HCT116 (cell line): ENCODE results near the gene ACSS3. TPM values are rescaled to one million over a fixed set of nuclear protein-coding genes. Genes with fewer than 3 reads are reported as not detected.

ENCODE experiments used
- ATAC-seq: fragments of 200-7000 bp; cut with Tn5 transposase; 2 replicates; pipeline ENCODE4 v1.9.1; 2020; ENCODE audit warnings: mild to moderate bottlenecking, moderate library complexity
- BruUV-seq: library from RNA; stranded (reverse); fragments of 400-500 nt; replicated peaks from 2 replicates; lab custom pipeline; 2021; lab: Mats Ljungman, UMichigan
- CTCF ChIA-PET: fragments of 300-600 bp; sonication (Branson Sonifier 250); formaldehyde crosslinking; loops from one replicate; lab custom pipeline; 2021; ENCODE audit warnings: antibody characterized with exemption; lab: Charles Lee
- POLR2A ChIA-PET: fragments of 300-600, 350-600 bp; sonication (Branson Sonifier 250); formaldehyde crosslinking; loops from one replicate; lab custom pipeline; 2021; ENCODE audit warnings: antibody characterized with exemption; lab: Charles Lee
- RAD21 ChIA-PET, 2 experiments: fragments of 300-600 bp; sonication (Branson Sonifier 250); formaldehyde crosslinking; loops; one replicate each; lab custom pipeline; 2023; ENCODE audit warnings: low total read pairs in 2 of 2; ENCODE audit not compliant: uncharacterized antibody in 2 of 2, unreplicated experiment in 2 of 2, low non-redundant PET in 1 of 2; lab: Charles Lee
- DNase-seq: peaks from one replicate; pipeline ENCODE4 v3.0.0-alpha.2; 2010; ENCODE audit warnings: low read depth, low spot score
- H2AFZ ChIP-seq: fragments of 200-600 bp; shearing (Covaris generic), sonication (generic); 2 replicates; pipeline ENCODE4 v1.6.1; 2017; ENCODE audit warnings: low read depth, mixed run types, mixed read lengths, antibody characterized with exemption, low read length; ENCODE audit not compliant: poor library complexity, severe bottlenecking
- H3K27ac ChIP-seq: 2 replicates; pipeline ENCODE4 v1.5.1; 2012; ENCODE audit warnings: low read depth, low read length
- H3K27me3 ChIP-seq: fragments of 200-600 bp; sonication (generic); 2 replicates; pipeline ENCODE4 v1.6.1; 2016; ENCODE audit warnings: mixed run types, low read length, mixed read lengths; ENCODE audit not compliant: insufficient read depth
- H3K36me3 ChIP-seq, 2 experiments: fragments of 200-500 bp in 1 of 2; fragments of 200-600 bp in 1 of 2; sonication (Bioruptor generic) in 1 of 2; sonication (generic) in 1 of 2; 2 replicates each; pipeline versions ENCODE4 v1.5.1 to v1.6.1; 2014 to 2016; ENCODE audit warnings: low read length in 2 of 2, inconsistent platforms in 1 of 2, mixed read lengths in 1 of 2, mixed run types in 1 of 2; ENCODE audit not compliant: insufficient read depth in 2 of 2, control insufficient read depth in 1 of 2
- H3K4me1 ChIP-seq, 2 experiments: fragments of 200-600 bp in 1 of 2; sonication (generic) in 1 of 2; 2 replicates each; pipeline versions ENCODE4 v1.5.1 to v1.6.1; 2012 to 2017; ENCODE audit warnings: low read length in 2 of 2, inconsistent platforms in 1 of 2, mild to moderate bottlenecking in 1 of 2, mixed read lengths in 1 of 2, mixed run types in 1 of 2, moderate library complexity in 1 of 2; ENCODE audit not compliant: insufficient read depth in 2 of 2, control insufficient read depth in 1 of 2
- H3K4me2 ChIP-seq: fragments of 200-600 bp; sonication (generic); 2 replicates; pipeline ENCODE4 v1.6.1; 2017; ENCODE audit warnings: mixed run types, low read length, mixed read lengths
- H3K4me3 ChIP-seq, 2 experiments: fragments of 200-600 bp in 1 of 2; sonication (generic) in 1 of 2; replicated peaks in 1 of 2; 2 replicates each; pipeline ENCODE4 v1.5.1; 2011 to 2016; ENCODE audit warnings: low read length in 2 of 2, control low read depth in 1 of 2, low read depth in 1 of 2, mild to moderate bottlenecking in 1 of 2, mixed read lengths in 1 of 2, mixed run types in 1 of 2
- H3K79me2 ChIP-seq: fragments of 200-600 bp; sonication (generic); 2 replicates; pipeline ENCODE4 v1.6.1; 2017; ENCODE audit warnings: mild to moderate bottlenecking, mixed run types, low read length, moderate library complexity, mixed read lengths; ENCODE audit not compliant: insufficient read depth
- H3K9ac ChIP-seq: fragments of 200-600 bp; sonication (generic); 2 replicates; pipeline ENCODE4 v1.6.1; 2016; ENCODE audit warnings: low read length, mixed read lengths
- H3K9me2 ChIP-seq: fragments of 200-600 bp; sonication (generic), shearing (Covaris generic); 2 replicates; pipeline ENCODE4 v1.6.1; 2017; ENCODE audit warnings: mixed run types, mild to moderate bottlenecking, moderate library complexity; ENCODE audit not compliant: insufficient read depth
- H3K9me3 ChIP-seq, 2 experiments: fragments of 200-500 bp in 1 of 2; fragments of 200-600 bp in 1 of 2; sonication (Bioruptor generic) in 1 of 2; sonication (generic) in 1 of 2; 2 replicates each; pipeline ENCODE4 v1.6.1; 2014 to 2017; ENCODE audit warnings: low read length in 2 of 2, mixed read lengths in 2 of 2, inconsistent platforms in 1 of 2, low read depth in 1 of 2, mild to moderate bottlenecking in 1 of 2, mixed run types in 1 of 2, moderate library complexity in 1 of 2; ENCODE audit not compliant: control insufficient read depth in 1 of 2, insufficient read depth in 1 of 2
- H4K20me1 ChIP-seq: fragments of 200-600 bp; sonication (generic), shearing (Covaris generic); 2 replicates; pipeline ENCODE4 v1.6.1; 2017; ENCODE audit warnings: mixed run types, mild to moderate bottlenecking, moderate library complexity; ENCODE audit not compliant: insufficient read depth
- EGR1 ChIP-seq: IDR thresholded peaks from 2 replicates; pipeline ENCODE4 v1.6.1; 2012; ENCODE audit warnings: low read depth
- ELF1 ChIP-seq: IDR thresholded peaks from 2 replicates; pipeline ENCODE4 v1.6.1; 2012; ENCODE audit warnings: low read depth, borderline replicate concordance
- EZH2 ChIP-seq: fragments of 200-600 bp; sonication (generic); IDR thresholded peaks from 2 replicates; pipeline ENCODE4 v1.6.1; 2017; ENCODE audit warnings: antibody characterized with exemption, mixed run types
- EZH2phosphoT487 ChIP-seq: fragments of 200-600 bp; IDR thresholded peaks from 2 replicates; pipeline ENCODE4 v1.6.1; 2018; ENCODE audit warnings: antibody characterized with exemption, borderline replicate concordance
- JUND ChIP-seq: IDR thresholded peaks from 2 replicates; pipeline ENCODE4 v1.6.1; 2012
- POLR2A ChIP-seq: IDR thresholded peaks from 2 replicates; pipeline ENCODE4 v1.7.0; 2011; ENCODE audit warnings: borderline replicate concordance; ENCODE audit not compliant: insufficient read depth, insufficient read length; ENCODE audit errors: extremely low read depth
- POLR2AphosphoS5 ChIP-seq: IDR thresholded peaks from 2 replicates; pipeline ENCODE4 v1.6.1; 2011; ENCODE audit warnings: mild to moderate bottlenecking, low read depth, low read length, moderate library complexity
- RAD21 ChIP-seq: IDR thresholded peaks from 2 replicates; pipeline ENCODE4 v1.6.1; 2012; ENCODE audit warnings: low read depth, mild to moderate bottlenecking
- SRF ChIP-seq: IDR thresholded peaks from 2 replicates; pipeline ENCODE4 v1.6.1; 2012; ENCODE audit warnings: low read depth
- YY1 ChIP-seq: IDR thresholded peaks from 2 replicates; pipeline ENCODE4 v1.6.1; 2011; ENCODE audit warnings: low read length, low read depth, moderate library complexity, mild to moderate bottlenecking; ENCODE audit not compliant: insufficient replicate concordance; ENCODE audit errors: extremely low read depth
- intact Hi-C: fragments of 100-400 bp; cut with micrococcal nuclease; formaldehyde crosslinking; loops from 2 replicates; pipeline ENCODE4 v1.10.0; 2022
- total RNA-seq: library from RNA; stranded (reverse); gene quantifications from one replicate; pipeline ENCODE4 v1.2.1, GENCODE V29; 2021; ENCODE audit not compliant: unreplicated experiment
- TF ChIP-seq, protein P1 (sequence below): IDR thresholded peaks from 2 replicates; pipeline ENCODE4 v1.6.1; 2012; ENCODE audit warnings: low read depth
- TF ChIP-seq, protein P2 (sequence below): IDR thresholded peaks from 2 replicates; pipeline ENCODE4 v1.6.1; 2012
- TF ChIP-seq, protein P3 (sequence below): IDR thresholded peaks from 2 replicates; pipeline ENCODE4 v1.6.1; 2011; ENCODE audit warnings: mild to moderate bottlenecking, low read length, moderate library complexity; ENCODE audit not compliant: insufficient replicate concordance; ENCODE audit errors: extremely low read depth
- TF ChIP-seq, protein P4 (sequence below): IDR thresholded peaks from 2 replicates; pipeline ENCODE4 v1.6.1; 2012

ACSS3 gene
- total RNA-seq, 1 experiment from 2014 or later, result 0.30 TPM

DNA sequence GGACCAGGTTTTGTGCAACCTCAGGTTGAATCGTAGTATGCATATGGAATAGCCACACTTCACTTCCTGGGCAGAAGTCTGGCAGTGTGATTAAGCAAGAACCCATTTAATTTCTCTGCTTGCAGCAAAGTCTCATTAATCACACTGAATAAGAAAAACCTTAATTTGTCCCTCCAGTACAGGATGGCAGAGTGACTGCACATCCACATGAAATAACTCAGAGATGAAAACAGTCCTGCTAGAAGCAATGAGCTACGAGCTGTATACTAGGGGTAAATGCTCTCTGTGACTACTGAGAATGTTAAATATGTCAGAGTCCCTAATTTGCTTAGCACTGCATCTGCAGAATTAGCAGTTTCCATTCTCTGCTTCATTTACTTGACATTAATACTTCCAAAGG is 88.9 kb downstream of the ACSS3 start (continued):
- TF ChIP-seq, protein P1, sequence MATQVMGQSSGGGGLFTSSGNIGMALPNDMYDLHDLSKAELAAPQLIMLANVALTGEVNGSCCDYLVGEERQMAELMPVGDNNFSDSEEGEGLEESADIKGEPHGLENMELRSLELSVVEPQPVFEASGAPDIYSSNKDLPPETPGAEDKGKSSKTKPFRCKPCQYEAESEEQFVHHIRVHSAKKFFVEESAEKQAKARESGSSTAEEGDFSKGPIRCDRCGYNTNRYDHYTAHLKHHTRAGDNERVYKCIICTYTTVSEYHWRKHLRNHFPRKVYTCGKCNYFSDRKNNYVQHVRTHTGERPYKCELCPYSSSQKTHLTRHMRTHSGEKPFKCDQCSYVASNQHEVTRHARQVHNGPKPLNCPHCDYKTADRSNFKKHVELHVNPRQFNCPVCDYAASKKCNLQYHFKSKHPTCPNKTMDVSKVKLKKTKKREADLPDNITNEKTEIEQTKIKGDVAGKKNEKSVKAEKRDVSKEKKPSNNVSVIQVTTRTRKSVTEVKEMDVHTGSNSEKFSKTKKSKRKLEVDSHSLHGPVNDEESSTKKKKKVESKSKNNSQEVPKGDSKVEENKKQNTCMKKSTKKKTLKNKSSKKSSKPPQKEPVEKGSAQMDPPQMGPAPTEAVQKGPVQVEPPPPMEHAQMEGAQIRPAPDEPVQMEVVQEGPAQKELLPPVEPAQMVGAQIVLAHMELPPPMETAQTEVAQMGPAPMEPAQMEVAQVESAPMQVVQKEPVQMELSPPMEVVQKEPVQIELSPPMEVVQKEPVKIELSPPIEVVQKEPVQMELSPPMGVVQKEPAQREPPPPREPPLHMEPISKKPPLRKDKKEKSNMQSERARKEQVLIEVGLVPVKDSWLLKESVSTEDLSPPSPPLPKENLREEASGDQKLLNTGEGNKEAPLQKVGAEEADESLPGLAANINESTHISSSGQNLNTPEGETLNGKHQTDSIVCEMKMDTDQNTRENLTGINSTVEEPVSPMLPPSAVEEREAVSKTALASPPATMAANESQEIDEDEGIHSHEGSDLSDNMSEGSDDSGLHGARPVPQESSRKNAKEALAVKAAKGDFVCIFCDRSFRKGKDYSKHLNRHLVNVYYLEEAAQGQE, result no peak

DNA sequence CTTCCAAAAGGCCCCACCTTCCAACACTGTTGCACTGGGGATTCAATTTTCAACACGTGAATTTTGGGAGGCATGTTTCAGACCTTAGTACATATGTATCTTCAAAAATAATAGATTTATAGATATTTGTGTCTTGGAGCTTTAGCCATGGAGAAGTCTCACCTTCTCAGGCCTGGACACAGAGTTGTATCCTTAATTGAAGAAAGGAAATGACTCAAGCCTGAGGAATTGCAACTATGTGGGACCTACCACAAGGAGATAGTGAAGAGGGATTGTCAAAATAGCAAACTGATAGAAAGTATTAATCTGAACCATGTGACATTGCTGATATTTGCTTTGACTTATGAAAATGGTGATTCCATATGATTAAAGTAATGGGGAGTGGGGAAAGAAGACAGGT is 89.8 kb downstream of the ACSS3 start:
- CTCF ChIA-PET, result no interaction called here
- Histone ChIP-seq H3K27me3 (no peaks in the 10 kb centered on the region), H3K27ac (no peak overlapping the region), H3K79me2 (no peaks in the 10 kb centered on the region), H3K36me3 (no peaks in the 10 kb centered on the region; a peak in 1 of 4 replicates), H3K9ac (no peak overlapping the region), H3K4me1 (peaks cover 0 to 9% of the 10 kb centered on the region in 2 experiments; a peak in 2 of 4 replicates), H3K4me3 (no peak overlapping the region), H4K20me1 (no peaks in the 10 kb centered on the region), H3K4me2 (peak overlapping the region; percentile 24), H3K9me2 (no peaks in the 10 kb centered on the region), H2AFZ (no peak overlapping the region), H3K9me3 (no peaks in the 10 kb centered on the region)
- RAD21 ChIA-PET, result no interaction called here
- no peak for ATAC-seq
- intact Hi-C loops, result no loop called here
- POLR2A ChIA-PET, result no interaction called here
- BruUV-seq, result no TSS peak
- no peak for DNase-seq
- no peak for TF ChIP-seq EGR1
- TF ChIP-seq EZH2, result no peak
- TF ChIP-seq POLR2AphosphoS5, result no peak
- TF ChIP-seq POLR2A, result no peak
- TF ChIP-seq, protein P2, sequence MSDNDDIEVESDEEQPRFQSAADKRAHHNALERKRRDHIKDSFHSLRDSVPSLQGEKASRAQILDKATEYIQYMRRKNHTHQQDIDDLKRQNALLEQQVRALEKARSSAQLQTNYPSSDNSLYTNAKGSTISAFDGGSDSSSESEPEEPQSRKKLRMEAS, result no peak
- TF ChIP-seq, protein P1, result no peak
- TF ChIP-seq RAD21, result no peak
- no peak for TF ChIP-seq SRF
- no peak for TF ChIP-seq YY1
- TF ChIP-seq ELF1, result no peak
- no peak for TF ChIP-seq EZH2phosphoT487
- TF ChIP-seq JUND, result no peak
- TF ChIP-seq, protein P3, sequence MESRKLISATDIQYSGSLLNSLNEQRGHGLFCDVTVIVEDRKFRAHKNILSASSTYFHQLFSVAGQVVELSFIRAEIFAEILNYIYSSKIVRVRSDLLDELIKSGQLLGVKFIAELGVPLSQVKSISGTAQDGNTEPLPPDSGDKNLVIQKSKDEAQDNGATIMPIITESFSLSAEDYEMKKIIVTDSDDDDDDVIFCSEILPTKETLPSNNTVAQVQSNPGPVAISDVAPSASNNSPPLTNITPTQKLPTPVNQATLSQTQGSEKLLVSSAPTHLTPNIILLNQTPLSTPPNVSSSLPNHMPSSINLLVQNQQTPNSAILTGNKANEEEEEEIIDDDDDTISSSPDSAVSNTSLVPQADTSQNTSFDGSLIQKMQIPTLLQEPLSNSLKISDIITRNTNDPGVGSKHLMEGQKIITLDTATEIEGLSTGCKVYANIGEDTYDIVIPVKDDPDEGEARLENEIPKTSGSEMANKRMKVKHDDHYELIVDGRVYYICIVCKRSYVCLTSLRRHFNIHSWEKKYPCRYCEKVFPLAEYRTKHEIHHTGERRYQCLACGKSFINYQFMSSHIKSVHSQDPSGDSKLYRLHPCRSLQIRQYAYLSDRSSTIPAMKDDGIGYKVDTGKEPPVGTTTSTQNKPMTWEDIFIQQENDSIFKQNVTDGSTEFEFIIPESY, result no peak
- TF ChIP-seq, protein P4, sequence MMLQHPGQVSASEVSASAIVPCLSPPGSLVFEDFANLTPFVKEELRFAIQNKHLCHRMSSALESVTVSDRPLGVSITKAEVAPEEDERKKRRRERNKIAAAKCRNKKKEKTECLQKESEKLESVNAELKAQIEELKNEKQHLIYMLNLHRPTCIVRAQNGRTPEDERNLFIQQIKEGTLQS, result no peak
